Activated T-cell treated with anti-CD3 and anti-CD28 coated beads for 1 hour (primary cell): ENCODE data around the gene MEGF11.

ENCODE experiments used
- DNase-seq: peaks from one replicate; pipeline ENCODE4 v3.0.0-alpha.2; 2020; ENCODE audit warnings: low read depth

Gene MEGF11

GRCh38 chr15:65939901-65940617, 313.5 kb downstream of the MEGF11 start:
- DNase-seq = no peak

GRCh38 chr15:65938604-65939003, 314.9 kb downstream of the MEGF11 start:
- DNase-seq = no peak

GRCh38 chr15:65937476-65937875, 316.1 kb downstream of the MEGF11 start:
- DNase-seq = no peak

- DNase-seq = no peak
Observed at GRCh38 chr15:65937054-65937453, 316.5 kb downstream of the MEGF11 start.

- DNase-seq = no peak
Observed at GRCh38 chr15:65936282-65936681, 317.3 kb downstream of the MEGF11 start.

GRCh38 chr15:65935391-65935790, 318.2 kb downstream of the MEGF11 start:
- DNase-seq = no peak

- no peak for DNase-seq
Observed at GRCh38 chr15:65931221-65931620, 322.3 kb downstream of the MEGF11 start.

GRCh38 chr15:65930134-65930533, 323.4 kb downstream of the MEGF11 start:
- no peak for DNase-seq

- DNase-seq = no peak
Observed at GRCh38 chr15:65929573-65929972, 324.0 kb downstream of the MEGF11 start.

GRCh38 chr15:65927545-65927944, 326.0 kb downstream of the MEGF11 start:
- no peak for DNase-seq

- no peak for DNase-seq
Observed at GRCh38 chr15:65926899-65927298, 326.7 kb downstream of the MEGF11 start.

- DNase-seq = no peak
Observed at GRCh38 chr15:65926459-65926858, 327.1 kb downstream of the MEGF11 start.

- no peak for DNase-seq
Observed at GRCh38 chr15:65925338-65925737, 328.2 kb downstream of the MEGF11 start.

GRCh38 chr15:65924004-65924403, 329.5 kb downstream of the MEGF11 start:
- DNase-seq = no peak

- DNase-seq = no peak
Observed at GRCh38 chr15:65923264-65923663, 330.3 kb downstream of the MEGF11 start.

- no peak for DNase-seq
Observed at GRCh38 chr15:65922621-65923020, 330.9 kb downstream of the MEGF11 start.

GRCh38 chr15:65921780-65922179, 331.8 kb downstream of the MEGF11 start:
- no peak for DNase-seq

- no peak for DNase-seq
Observed at GRCh38 chr15:65920825-65921309, 332.7 kb downstream of the MEGF11 start.

GRCh38 chr15:65920121-65920520, 333.4 kb downstream of the MEGF11 start:
- DNase-seq = no peak

- DNase-seq = no peak
Observed at GRCh38 chr15:65919353-65919752, 334.2 kb downstream of the MEGF11 start.

- DNase-seq = no peak
Observed at GRCh38 chr15:65918945-65919344, 334.6 kb downstream of the MEGF11 start.

GRCh38 chr15:65918357-65918920, 335.1 kb downstream of the MEGF11 start:
- no peak for DNase-seq

- no peak for DNase-seq
Observed at GRCh38 chr15:65917936-65918335, 335.6 kb downstream of the MEGF11 start.

- DNase-seq = no peak
Observed at GRCh38 chr15:65917407-65917756, 336.2 kb downstream of the MEGF11 start.
